ENCODE measurements around the gene BOK. TPM values are rescaled to one million over a fixed set of nuclear protein-coding genes. Genes with fewer than 3 reads are reported as not detected.

BOK gene
- total and polyA plus RNA-seq, 4 donors = 11.3 to 82.1 (median 44.0) TPM

GRCh38 chr2:241616168-241617125 is 57.9 kb downstream of the BOK start:
- Histone ChIP-seq H3K9ac (ENCODE audit: low read depth in 1 of 2, low read length in 2 of 2) (peak overlapping the region in 1 of 2 donors; percentile 52), H3K4me1 (ENCODE audit: control insufficient read depth in 4 of 4, insufficient read depth in 4 of 4, low read length in 3 of 4) (peaks cover 6 to 19% (median 11%) of the 10 kb centered on the region in 4 donors), H3K36me3 (ENCODE audit: control insufficient read depth in 4 of 4, insufficient read depth in 3 of 4, low read depth in 1 of 4, low read length in 3 of 4) (peaks cover 0 to 2% (median 0%) of the 10 kb centered on the region in 4 donors), H3K9me3 (ENCODE audit: control insufficient read depth in 4 of 4, low read length in 3 of 4) (no peaks in the 10 kb centered on the region), H3K27ac (ENCODE audit: low read depth in 1 of 2, low read length in 2 of 2) (peak overlapping the region; percentile 17 to 31), H3K27me3 (ENCODE audit: control insufficient read depth in 4 of 4, insufficient read depth in 4 of 4, low read length in 3 of 4) (no peaks in the 10 kb centered on the region), H3K4me3 (ENCODE audit: low read depth in 1 of 3, low read length in 3 of 3) (peak overlapping the region; percentile 40 to 72 (median 42))
- TF ChIP-seq HNF4A (conservative IDR thresholded peaks at IDR 0.05) (peak; percentile 23 to 33), RAD21 (IDR thresholded peaks at IDR 0.05) (no peak)
- WGBS = 65% methylated on average over 30 of the region's 30 CpGs
- DNase-seq (ENCODE audit: low spot score) = no peak

GRCh38 chr2:241617431-241618154 is 59.0 kb downstream of the BOK start:
- no peak for DNase-seq (ENCODE audit: low spot score)
- no peak for TF ChIP-seq FOXA2 (IDR thresholded peaks at IDR 0.05)
- peak; percentile 47 to 76 for TF ChIP-seq GABPA (IDR thresholded peaks at IDR 0.05 in 1 of 2, conservative IDR thresholded peaks at IDR 0.05 in 1 of 2)
- TF ChIP-seq YY1 (IDR thresholded peaks at IDR 0.05) = peak; percentile 78
- peak overlapping the region; percentile 0 to 48 for H3K27ac ChIP-seq (ENCODE audit: low read depth in 1 of 2, low read length in 2 of 2)
- H3K27me3 ChIP-seq (ENCODE audit: control insufficient read depth in 4 of 4, insufficient read depth in 4 of 4, low read length in 3 of 4) = no peaks in the 10 kb centered on the region
- peaks cover 0 to 2% (median 0%) of the 10 kb centered on the region in 4 donors for H3K36me3 ChIP-seq (ENCODE audit: control insufficient read depth in 4 of 4, insufficient read depth in 3 of 4, low read depth in 1 of 4, low read length in 3 of 4)
- peak overlapping the region; percentile 52 to 55 for H3K9ac ChIP-seq (ENCODE audit: low read depth in 1 of 2, low read length in 2 of 2)
- no peaks in the 10 kb centered on the region for H3K9me3 ChIP-seq (ENCODE audit: control insufficient read depth in 4 of 4, low read length in 3 of 4)
- H3K4me1 ChIP-seq (ENCODE audit: control insufficient read depth in 4 of 4, insufficient read depth in 4 of 4, low read length in 3 of 4) = peaks cover 6 to 19% (median 11%) of the 10 kb centered on the region in 4 donors
- WGBS = 51% methylated on average over 15 of the region's 15 CpGs
- peak overlapping the region; percentile 28 to 72 (median 54) for H3K4me3 ChIP-seq (ENCODE audit: low read depth in 1 of 3, low read length in 3 of 3)

- H3K4me3 ChIP-seq (ENCODE audit: low read depth in 1 of 3, low read length in 3 of 3) = no peak overlapping the region
- H3K4me1 ChIP-seq (ENCODE audit: control insufficient read depth in 4 of 4, insufficient read depth in 4 of 4, low read length in 3 of 4) = peaks cover 6 to 19% (median 11%) of the 10 kb centered on the region in 4 donors
- H3K36me3 ChIP-seq (ENCODE audit: control insufficient read depth in 4 of 4, insufficient read depth in 3 of 4, low read depth in 1 of 4, low read length in 3 of 4) = peaks cover 0 to 2% (median 0%) of the 10 kb centered on the region in 4 donors
- 91% methylated on average over 5 of the region's 5 CpGs for WGBS
- no peak overlapping the region for H3K27ac ChIP-seq (ENCODE audit: low read depth in 1 of 2, low read length in 2 of 2)
- no peak overlapping the region for H3K9ac ChIP-seq (ENCODE audit: low read depth in 1 of 2, low read length in 2 of 2)
- TF ChIP-seq TAF1 (conservative IDR thresholded peaks at IDR 0.05) (no peak), EGR1 (IDR thresholded peaks at IDR 0.05; ENCODE audit: low read depth in 2 of 2) (no peak), HNF4G (IDR thresholded peaks at IDR 0.05) (no peak), CTCF (IDR thresholded peaks at IDR 0.05; ENCODE audit: low read depth, low read length, missing input control) (no peak), FOXA1 (IDR thresholded peaks at IDR 0.05) (no peak), NR2F2 (IDR thresholded peaks at IDR 0.05) (no peak), YY1 (IDR thresholded peaks at IDR 0.05) (no peak), ZBTB33 (IDR thresholded peaks at IDR 0.05) (no peak), RAD21 (IDR thresholded peaks at IDR 0.05) (no peak), HNF4A (conservative IDR thresholded peaks at IDR 0.05) (no peak), ATF3 (IDR thresholded peaks at IDR 0.05) (no peak), REST (IDR thresholded peaks at IDR 0.05) (no peak)
- no peaks in the 10 kb centered on the region for H3K9me3 ChIP-seq (ENCODE audit: control insufficient read depth in 4 of 4, low read length in 3 of 4)
- DNase-seq (ENCODE audit: low spot score) = no peak
- no peaks in the 10 kb centered on the region for H3K27me3 ChIP-seq (ENCODE audit: control insufficient read depth in 4 of 4, insufficient read depth in 4 of 4, low read length in 3 of 4)
These were observed 59.8 kb downstream of the BOK start for GRCh38 chr2:241618296-241618805.

Data from liver (tissue), 9 donors.